ENCODE data around the gene BARX2.

The BARX2 gene

GRCh38 chr11:129426776-129427175 lies 51.1 kb downstream of the BARX2 start:
- in situ Hi-C loops (cut with HindIII; ENCODE audit: low pct_ligation_motif_present, low pct_unique_long_range_greater_than_20kb, low sequenced_read_pairs): no loop called here
- DNase-seq: no peak

- no peak for DNase-seq
- in situ Hi-C loops (cut with HindIII; ENCODE audit: low pct_ligation_motif_present, low pct_unique_long_range_greater_than_20kb, low sequenced_read_pairs): no loop called here
Observed at GRCh38 chr11:129427376-129427775, 51.7 kb downstream of the BARX2 start.

- in situ Hi-C loops (cut with HindIII; ENCODE audit: low pct_ligation_motif_present, low pct_unique_long_range_greater_than_20kb, low sequenced_read_pairs): no loop called here
- no peak for DNase-seq
Observed at GRCh38 chr11:129427816-129428406, 52.3 kb downstream of the BARX2 start.

- in situ Hi-C loops (cut with HindIII; ENCODE audit: low pct_ligation_motif_present, low pct_unique_long_range_greater_than_20kb, low sequenced_read_pairs): no loop called here
- DNase-seq: no peak
Observed at GRCh38 chr11:129428557-129428956, 52.9 kb downstream of the BARX2 start.

- DNase-seq: no peak
Observed at GRCh38 chr11:129434641-129435498, 59.2 kb downstream of the BARX2 start.

GRCh38 chr11:129435499-129436245 lies 60.0 kb downstream of the BARX2 start:
- in situ Hi-C loops (cut with HindIII; ENCODE audit: low pct_ligation_motif_present, low pct_unique_long_range_greater_than_20kb, low sequenced_read_pairs): no loop called here
- no peak for DNase-seq

More at GRCh38 chr11:129434641-129435498, 59.2 kb downstream of the BARX2 start:
- in situ Hi-C loops (cut with HindIII; ENCODE audit: low pct_ligation_motif_present, low pct_unique_long_range_greater_than_20kb, low sequenced_read_pairs): no loop called here

- in situ Hi-C loops (cut with HindIII; ENCODE audit: low pct_ligation_motif_present, low pct_unique_long_range_greater_than_20kb, low sequenced_read_pairs): no loop called here
- DNase-seq: no peak
Observed at GRCh38 chr11:129436573-129436972, 60.9 kb downstream of the BARX2 start.

- in situ Hi-C loops (cut with HindIII; ENCODE audit: low pct_ligation_motif_present, low pct_unique_long_range_greater_than_20kb, low sequenced_read_pairs): no loop called here
- no peak for DNase-seq
Observed at GRCh38 chr11:129440028-129440713, 64.5 kb downstream of the BARX2 start.

- in situ Hi-C loops (cut with HindIII; ENCODE audit: low pct_ligation_motif_present, low pct_unique_long_range_greater_than_20kb, low sequenced_read_pairs): no loop called here
Observed at GRCh38 chr11:129442171-129442570, 66.5 kb downstream of the BARX2 start.

GRCh38 chr11:129443276-129443675 lies 67.6 kb downstream of the BARX2 start:
- no peak for DNase-seq
- in situ Hi-C loops (cut with HindIII; ENCODE audit: low pct_ligation_motif_present, low pct_unique_long_range_greater_than_20kb, low sequenced_read_pairs): no loop called here

More at GRCh38 chr11:129442171-129442570, 66.5 kb downstream of the BARX2 start:
- DNase-seq: no peak

GRCh38 chr11:129444274-129444673 lies 68.6 kb downstream of the BARX2 start:
- DNase-seq: no peak
- in situ Hi-C loops (cut with HindIII; ENCODE audit: low pct_ligation_motif_present, low pct_unique_long_range_greater_than_20kb, low sequenced_read_pairs): no loop called here

- no peak for DNase-seq
- in situ Hi-C loops (cut with HindIII; ENCODE audit: low pct_ligation_motif_present, low pct_unique_long_range_greater_than_20kb, low sequenced_read_pairs): no loop called here
Observed at GRCh38 chr11:129445226-129445625, 69.6 kb downstream of the BARX2 start.

GRCh38 chr11:129446572-129446971 lies 70.9 kb downstream of the BARX2 start:
- in situ Hi-C loops (cut with HindIII; ENCODE audit: low pct_ligation_motif_present, low pct_unique_long_range_greater_than_20kb, low sequenced_read_pairs): no loop called here
- no peak for DNase-seq

GRCh38 chr11:129447654-129448239 lies 72.1 kb downstream of the BARX2 start:
- in situ Hi-C loops (cut with HindIII; ENCODE audit: low pct_ligation_motif_present, low pct_unique_long_range_greater_than_20kb, low sequenced_read_pairs): no loop called here
- no peak for DNase-seq

- no peak for DNase-seq
- in situ Hi-C loops (cut with HindIII; ENCODE audit: low pct_ligation_motif_present, low pct_unique_long_range_greater_than_20kb, low sequenced_read_pairs): no loop called here
Observed at GRCh38 chr11:129451524-129451923, 75.9 kb downstream of the BARX2 start.

- in situ Hi-C loops (cut with HindIII; ENCODE audit: low pct_ligation_motif_present, low pct_unique_long_range_greater_than_20kb, low sequenced_read_pairs): no loop called here
- DNase-seq: no peak
Observed at GRCh38 chr11:129453293-129453721, 77.7 kb downstream of the BARX2 start.

GRCh38 chr11:129455101-129455500 lies 79.5 kb downstream of the BARX2 start:
- in situ Hi-C loops (cut with HindIII; ENCODE audit: low pct_ligation_motif_present, low pct_unique_long_range_greater_than_20kb, low sequenced_read_pairs): no loop called here
- DNase-seq: no peak

All from ACHN (cell line).